ENCODE data around the gene TNNI3.

Gene TNNI3

GRCh38 chr19:55147545-55148251, 9.8 kb downstream of the TNNI3 start:
- DNase-seq (ENCODE audit: low read depth in 3 of 3, low spot score in 1 of 3), result no peak

- no peak for DNase-seq (ENCODE audit: low read depth in 3 of 3, low spot score in 1 of 3)
Observed at GRCh38 chr19:55146705-55147273, 10.7 kb downstream of the TNNI3 start.

- DNase-seq (ENCODE audit: low read depth in 3 of 3, low spot score in 1 of 3), result no peak
Observed at GRCh38 chr19:55146078-55146704, 11.3 kb downstream of the TNNI3 start.

- no peak for DNase-seq (ENCODE audit: low read depth in 3 of 3, low spot score in 1 of 3)
Observed at GRCh38 chr19:55145232-55145631, 12.3 kb downstream of the TNNI3 start.

GRCh38 chr19:55141696-55142095, 15.8 kb downstream of the TNNI3 start:
- no peak for DNase-seq (ENCODE audit: low read depth in 3 of 3, low spot score in 1 of 3)

- no peak for DNase-seq (ENCODE audit: low read depth in 3 of 3, low spot score in 1 of 3)
Observed at GRCh38 chr19:55137915-55138314, 19.6 kb downstream of the TNNI3 start.

- DNase-seq (ENCODE audit: low read depth in 3 of 3, low spot score in 1 of 3), result no peak
Observed at GRCh38 chr19:55136399-55137102, 21.0 kb downstream of the TNNI3 start.

GRCh38 chr19:55134736-55135135, 22.8 kb downstream of the TNNI3 start:
- no peak for DNase-seq (ENCODE audit: low read depth in 3 of 3, low spot score in 1 of 3)

- DNase-seq (ENCODE audit: low read depth in 3 of 3, low spot score in 1 of 3), result no peak
Observed at GRCh38 chr19:55133639-55134444, 23.7 kb downstream of the TNNI3 start.

GRCh38 chr19:55132453-55133129, 24.9 kb downstream of the TNNI3 start:
- DNase-seq (ENCODE audit: low read depth in 3 of 3, low spot score in 1 of 3), result no peak

GRCh38 chr19:55131421-55131820, 26.1 kb downstream of the TNNI3 start:
- no peak for DNase-seq (ENCODE audit: low read depth in 3 of 3, low spot score in 1 of 3)

- no peak for DNase-seq (ENCODE audit: low read depth in 3 of 3, low spot score in 1 of 3)
Observed at GRCh38 chr19:55119053-55119452, 38.5 kb downstream of the TNNI3 start.

GRCh38 chr19:55118401-55118991, 39.0 kb downstream of the TNNI3 start:
- DNase-seq (ENCODE audit: low read depth in 3 of 3, low spot score in 1 of 3), result no peak

GRCh38 chr19:55117663-55118391, 39.7 kb downstream of the TNNI3 start:
- DNase-seq (ENCODE audit: low read depth in 3 of 3, low spot score in 1 of 3), result peak; percentile 90 to 94 (median 92)

GRCh38 chr19:55116859-55117662, 40.5 kb downstream of the TNNI3 start, which contains the start of gene PPP1R12C:
TSS of gene PPP1R12C (minus strand) at chr19:55117637. CDS start at chr19:55117543, 94 bp downstream.
- DNase-seq (ENCODE audit: low read depth in 3 of 3, low spot score in 1 of 3), result no peak

GRCh38 chr19:55116232-55116858, 41.2 kb downstream of the TNNI3 start:
- DNase-seq (ENCODE audit: low read depth in 3 of 3, low spot score in 1 of 3), result peak in 1 of 3 donors; percentile 21

GRCh38 chr19:55115446-55116065, 42.0 kb downstream of the TNNI3 start:
- DNase-seq (ENCODE audit: low read depth in 3 of 3, low spot score in 1 of 3), result no peak

Data from stimulated activated CD4-positive, alpha-beta T cell treated with anti-CD3 and anti-CD28 coated beads, TNF-alpha, amount 100 ng/mL, for 1 hour (primary cell).